SK-N-MC (cell line): Measurements from ENCODE around the gene TMEM123.

ENCODE experiments used
- EZH2 ChIP-seq: fragments of 200-600 bp; sonication (generic); IDR thresholded peaks from one replicate; pipeline ENCODE4 v1.6.1; 2017; ENCODE audit warnings: antibody characterized with exemption
- FOXP2 ChIP-seq: optimal IDR thresholded peaks from 2 replicates; pipeline ENCODE3; 2011; ENCODE audit warnings: mild to moderate bottlenecking, moderate library complexity; ENCODE audit not compliant: insufficient read depth; ENCODE audit errors: extremely low read length, control extremely low read depth
- POLR2AphosphoS5 ChIP-seq: IDR thresholded peaks from 2 replicates; pipeline ENCODE4 v1.6.1; 2012; ENCODE audit warnings: mild to moderate bottlenecking, low read depth, low read length, borderline replicate concordance

DNA sequence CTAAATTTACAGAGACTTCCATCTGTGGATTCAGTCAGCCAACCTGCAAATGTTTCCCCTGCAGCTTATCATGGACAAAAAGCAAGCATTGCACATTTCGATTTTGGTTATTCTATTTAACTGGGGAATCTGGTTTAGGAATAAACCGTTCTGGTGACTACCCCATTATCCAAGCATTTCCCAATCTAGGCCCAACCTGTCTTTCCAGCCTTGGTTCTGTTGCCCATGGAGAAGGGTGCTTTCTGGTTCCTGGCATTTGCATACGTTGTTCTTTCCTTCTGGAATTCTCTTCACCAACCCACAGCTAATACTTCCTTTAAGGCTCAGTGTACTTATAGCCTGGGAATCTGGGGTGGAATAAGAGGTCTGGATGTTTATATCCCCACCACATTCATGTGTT lies 1.4 kb upstream of the TMEM123 start:
- TF ChIP-seq EZH2, result no peak
- TF ChIP-seq POLR2AphosphoS5, result no peak
- TF ChIP-seq FOXP2, result no peak
